ENCODE data around the gene FCN2. TPM values are rescaled to one million over a fixed set of nuclear protein-coding genes. Genes with fewer than 3 reads are reported as not detected.

Gene FCN2
- total and polyA plus RNA-seq, 9 of the 15 experiments (the other 6 are each of a cell fraction or from before 2014, with no cell fraction given) = not detected

DNA sequence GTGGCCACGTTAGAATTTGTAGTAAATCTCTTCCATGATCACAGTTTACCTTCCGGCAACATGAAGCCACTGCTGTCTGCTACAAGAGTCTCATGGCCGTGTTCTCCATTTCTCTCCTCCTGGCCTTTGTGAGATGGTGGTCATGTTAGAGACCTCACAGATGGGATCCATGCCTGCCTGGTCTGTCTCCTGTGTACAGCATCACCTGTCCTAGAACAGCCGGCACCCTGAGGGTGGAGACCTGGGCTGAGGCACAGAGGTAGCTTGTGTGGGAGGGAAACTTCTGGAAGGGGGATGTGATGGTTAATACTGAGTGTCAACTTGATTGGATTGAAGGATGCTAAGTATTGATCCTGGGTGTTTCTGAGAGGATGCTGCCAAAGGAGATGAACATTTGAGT lies 3.1 kb upstream of the FCN2 start (continued):
- TF ChIP-seq CEBPB (tag; IDR thresholded peaks at IDR 0.05) = no peak
- TF ChIP-seq SRSF9 (IDR thresholded peaks at IDR 0.05; ENCODE audit: borderline replicate concordance, low read depth, low read length) = no peak

- Histone ChIP-seq H3K4me2 (ENCODE audit: insufficient read depth, low read length) (no peak overlapping the region), H3K9me3 (replicated peaks; ENCODE audit: control insufficient read depth, insufficient read depth, low read depth, low read length) (no peaks in the 10 kb centered on the region), H3K9me1 (ENCODE audit: control insufficient read depth, insufficient read depth, low read length) (no peaks in the 10 kb centered on the region), H3K4me3 (no peak overlapping the region), H3K27ac (ENCODE audit: extremely low read depth, low read depth, low read length) (no peak overlapping the region), H3K4me1 (replicated peaks in 1 of 2; ENCODE audit: control insufficient read depth in 2 of 2, insufficient read depth in 2 of 2, low read length in 2 of 2) (no peaks in the 10 kb centered on the region), H3K9ac (ENCODE audit: insufficient read depth in 1 of 2, low read depth in 2 of 2, low read length in 2 of 2) (no peak overlapping the region), H4K20me1 (replicated peaks; ENCODE audit: control insufficient read depth, insufficient read depth, low read length) (0 out of 2 replicates have a peak, but pooled peaks cover 4% of the 10 kb centered on the region), H3K36me3 (ENCODE audit: control insufficient read depth, insufficient read depth, low read length) (no peaks in the 10 kb centered on the region), H3K27me3 (ENCODE audit: control insufficient read depth in 2 of 2, insufficient read depth in 2 of 2, low read length in 2 of 2) (peaks cover 0 to 38% of the 10 kb centered on the region in 2 experiments; a peak in 3 of 5 replicates), H3K79me2 (ENCODE audit: control insufficient read depth, insufficient read depth, low read length) (no peaks in the 10 kb centered on the region), H2AFZ (ENCODE audit: low read depth, low read length) (no peak overlapping the region)
- WGBS (ENCODE audit: insufficient coverage, low coverage, missing lambda C conversion rate) = 2% methylated on average over 13 of the region's 13 CpGs
- TF ChIP-seq EWSR1 (IDR thresholded peaks at IDR 0.05; ENCODE audit: borderline replicate concordance, low read depth, partially characterized antibody) = no peak
- no peak for TF ChIP-seq E2F4 (CRISPR knock-in tag; IDR thresholded peaks at IDR 0.05; ENCODE audit: low read depth)
- TF ChIP-seq SMAD2 (IDR thresholded peaks at IDR 0.05; ENCODE audit: low read depth, low read length) = no peak
- TF ChIP-seq ARID2 (IDR thresholded peaks at IDR 0.05) = no peak
- TF ChIP-seq ZNF146 (CRISPR knock-in tag; IDR thresholded peaks at IDR 0.05; ENCODE audit: unreplicated experiment) = no peak
- TF ChIP-seq CREM (IDR thresholded peaks at IDR 0.05; ENCODE audit: low read depth) = no peak
- TF ChIP-seq ZNF511 (CRISPR knock-in tag; IDR thresholded peaks at IDR 0.05) = no peak
- no peak for TF ChIP-seq TCF3 (CRISPR knock-in tag; IDR thresholded peaks at IDR 0.05)
- no peak for TF ChIP-seq FOXJ2 (tag; IDR thresholded peaks at IDR 0.05)
- no peak for TF ChIP-seq MAFK (IDR thresholded peaks at IDR 0.05; ENCODE audit: low read length)
- TF ChIP-seq PHB2 (IDR thresholded peaks at IDR 0.05; ENCODE audit: low read depth) = no peak
- no peak for TF ChIP-seq CGGBP1 (CRISPR knock-in tag; IDR thresholded peaks at IDR 0.05)
- TF ChIP-seq KAT2B (IDR thresholded peaks at IDR 0.05; ENCODE audit: low read depth, low read length) = no peak
- TF ChIP-seq U2AF2 (optimal IDR thresholded peaks at IDR 0.05; ENCODE audit: low read depth, low read length) = no peak
- intact Hi-C loops (cut with micrococcal nuclease) (no loop called here), in situ Hi-C loops (cut with MboI) (no loop called here)
- DNase-seq (ENCODE audit: extremely low read depth in 1 of 4, low spot score in 3 of 4) (no peak), FAIRE-seq (no peak), ATAC-seq (no peak)
- CTCF ChIA-PET (ENCODE audit: low intra/inter-chr PET ratio) = no interaction called here
- BruUV-seq (replicated peaks) = no TSS peak
- POLR2A ChIA-PET = interaction anchor here (1.0 kb wide), 1 partner anchor 9 kb away, joined by 3 read pairs; no protein-coding TSS in a partner anchor
Observed at GRCh38 chr9:134879664-134880483, 736 bp upstream of the FCN2 start.

Data from K562 (cell line).